Measurements from ENCODE around the gene BEX3. TPM values are rescaled to one million over a fixed set of nuclear protein-coding genes. Genes with fewer than 3 reads are reported as not detected.

Gene BEX3
- total and polyA plus RNA-seq, 2 experiments from 2014 or later: 427 to 714 TPM

- Mint-ChIP-seq H3K27ac (no peak overlapping the region), H3K36me3 (ENCODE audit: low read depth) (no peaks in the 10 kb centered on the region), H3K4me3 (no peak overlapping the region), H3K27me3 (ENCODE audit: insufficient read depth, low read depth, poor library complexity) (no peaks in the 10 kb centered on the region), H3K9me3 (no peaks in the 10 kb centered on the region), H3K4me1 (peaks cover 9% of the 10 kb centered on the region)
- H3K36me3 ChIP-seq (ENCODE audit: insufficient read depth): no peaks in the 10 kb centered on the region
- H4K20me1 ChIP-seq (replicated peaks; ENCODE audit: insufficient read depth): no peaks in the 10 kb centered on the region
- no peak for ATAC-seq
- H3K27ac ChIP-seq (ENCODE audit: low read depth): no peak overlapping the region
- H3K4me3 ChIP-seq: no peak overlapping the region
- H3K4me2 ChIP-seq: no peak overlapping the region
- H3K4me1 ChIP-seq (ENCODE audit: insufficient read depth): peaks cover 8% of the 10 kb centered on the region; the same call in 1 of the 2 replicates
- peak; percentile 52 for DNase-seq (ENCODE audit: low spot score)
- H2AFZ ChIP-seq: no peak overlapping the region
- H3K27me3 ChIP-seq (ENCODE audit: insufficient read depth): no peaks in the 10 kb centered on the region
- TF ChIP-seq, protein P1, sequence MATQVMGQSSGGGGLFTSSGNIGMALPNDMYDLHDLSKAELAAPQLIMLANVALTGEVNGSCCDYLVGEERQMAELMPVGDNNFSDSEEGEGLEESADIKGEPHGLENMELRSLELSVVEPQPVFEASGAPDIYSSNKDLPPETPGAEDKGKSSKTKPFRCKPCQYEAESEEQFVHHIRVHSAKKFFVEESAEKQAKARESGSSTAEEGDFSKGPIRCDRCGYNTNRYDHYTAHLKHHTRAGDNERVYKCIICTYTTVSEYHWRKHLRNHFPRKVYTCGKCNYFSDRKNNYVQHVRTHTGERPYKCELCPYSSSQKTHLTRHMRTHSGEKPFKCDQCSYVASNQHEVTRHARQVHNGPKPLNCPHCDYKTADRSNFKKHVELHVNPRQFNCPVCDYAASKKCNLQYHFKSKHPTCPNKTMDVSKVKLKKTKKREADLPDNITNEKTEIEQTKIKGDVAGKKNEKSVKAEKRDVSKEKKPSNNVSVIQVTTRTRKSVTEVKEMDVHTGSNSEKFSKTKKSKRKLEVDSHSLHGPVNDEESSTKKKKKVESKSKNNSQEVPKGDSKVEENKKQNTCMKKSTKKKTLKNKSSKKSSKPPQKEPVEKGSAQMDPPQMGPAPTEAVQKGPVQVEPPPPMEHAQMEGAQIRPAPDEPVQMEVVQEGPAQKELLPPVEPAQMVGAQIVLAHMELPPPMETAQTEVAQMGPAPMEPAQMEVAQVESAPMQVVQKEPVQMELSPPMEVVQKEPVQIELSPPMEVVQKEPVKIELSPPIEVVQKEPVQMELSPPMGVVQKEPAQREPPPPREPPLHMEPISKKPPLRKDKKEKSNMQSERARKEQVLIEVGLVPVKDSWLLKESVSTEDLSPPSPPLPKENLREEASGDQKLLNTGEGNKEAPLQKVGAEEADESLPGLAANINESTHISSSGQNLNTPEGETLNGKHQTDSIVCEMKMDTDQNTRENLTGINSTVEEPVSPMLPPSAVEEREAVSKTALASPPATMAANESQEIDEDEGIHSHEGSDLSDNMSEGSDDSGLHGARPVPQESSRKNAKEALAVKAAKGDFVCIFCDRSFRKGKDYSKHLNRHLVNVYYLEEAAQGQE (IDR thresholded peaks at IDR 0.05; ENCODE audit: unreplicated experiment): no peak
- TF ChIP-seq NANOG (IDR thresholded peaks at IDR 0.05; ENCODE audit: borderline replicate concordance): no peak
- TF ChIP-seq CTCF (conservative IDR thresholded peaks at IDR 0.05; ENCODE audit: low read depth in 2 of 2): peak; percentile 60 to 70
- no peak for TF ChIP-seq EZH2 (IDR thresholded peaks at IDR 0.05; ENCODE audit: low read depth, unreplicated experiment)
- no peak for TF ChIP-seq POLR2AphosphoS5 (IDR thresholded peaks at IDR 0.05; ENCODE audit: low read depth)
- TF ChIP-seq EZH2phosphoT487 (IDR thresholded peaks at IDR 0.05; ENCODE audit: unreplicated experiment): no peak
- TF ChIP-seq ZNF331 (CRISPR knock-in tag; IDR thresholded peaks at IDR 0.05; ENCODE audit: low read depth): no peak
- no peaks in the 10 kb centered on the region for H3F3A ChIP-seq (replicated peaks; ENCODE audit: low read depth)
- H3K79me2 ChIP-seq (replicated peaks; ENCODE audit: insufficient read depth): no peaks in the 10 kb centered on the region
- H3K9me2 ChIP-seq (ENCODE audit: insufficient read depth): no peaks in the 10 kb centered on the region
Measured at GRCh38 chrX:103343105-103343504, 33.2 kb upstream of the BEX3 start.

DNA sequence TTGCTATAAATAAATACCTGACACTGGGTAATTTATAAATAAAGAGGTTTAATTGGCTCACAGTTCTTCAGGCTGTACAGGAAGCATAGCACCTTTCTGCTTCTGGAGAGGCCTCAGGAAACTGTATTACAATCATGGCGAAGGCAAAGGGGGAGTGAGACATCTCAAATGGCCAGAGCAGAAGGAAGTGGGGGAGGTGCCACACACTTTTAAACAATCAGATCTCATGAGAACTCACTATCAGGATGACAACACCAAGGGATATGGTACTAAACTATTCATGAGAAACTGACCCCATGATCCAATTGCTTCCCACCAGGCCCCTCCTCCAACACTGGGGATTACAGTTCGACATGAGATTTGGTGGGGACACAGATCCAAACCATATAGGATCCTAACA is 31.7 kb upstream of the BEX3 start:
- Mint-ChIP-seq H3K36me3 (ENCODE audit: low read depth) (no peaks in the 10 kb centered on the region), H3K9me3 (no peaks in the 10 kb centered on the region)
- no peak for TF ChIP-seq EZH2 (IDR thresholded peaks at IDR 0.05; ENCODE audit: low read depth, unreplicated experiment)
- TF ChIP-seq, protein P1 (IDR thresholded peaks at IDR 0.05; ENCODE audit: unreplicated experiment): no peak
- no peak for TF ChIP-seq ZNF331 (CRISPR knock-in tag; IDR thresholded peaks at IDR 0.05; ENCODE audit: low read depth)
- TF ChIP-seq CTCF (conservative IDR thresholded peaks at IDR 0.05; ENCODE audit: low read depth in 2 of 2): no peak
- no peak for TF ChIP-seq ZNF114 (CRISPR knock-in tag; IDR thresholded peaks at IDR 0.05)

More for the DNA sequence above, 31.7 kb upstream of the BEX3 start:
- Histone ChIP-seq H3K36me3 (ENCODE audit: insufficient read depth) (no peaks in the 10 kb centered on the region), H4K20me1 (replicated peaks; ENCODE audit: insufficient read depth) (no peaks in the 10 kb centered on the region), H3K27ac (ENCODE audit: low read depth) (no peak overlapping the region), H3K4me1 (ENCODE audit: insufficient read depth) (peaks cover 8% of the 10 kb centered on the region; the same call in 1 of the 2 replicates), H3F3A (replicated peaks; ENCODE audit: low read depth) (no peaks in the 10 kb centered on the region), H3K4me2 (no peak overlapping the region), H3K4me3 (no peak overlapping the region), H2AFZ (no peak overlapping the region), H3K9me2 (ENCODE audit: insufficient read depth) (no peaks in the 10 kb centered on the region), H3K79me2 (replicated peaks; ENCODE audit: insufficient read depth) (no peaks in the 10 kb centered on the region), H3K27me3 (ENCODE audit: insufficient read depth) (peaks cover 11% of the 10 kb centered on the region; the same call in 1 of the 2 replicates)
- Mint-ChIP-seq H3K27me3 (ENCODE audit: insufficient read depth, low read depth, poor library complexity) (no peaks in the 10 kb centered on the region), H3K4me3 (no peak overlapping the region), H3K4me1 (peaks cover 13% of the 10 kb centered on the region), H3K27ac (no peak overlapping the region)
- ATAC-seq (no peak), DNase-seq (ENCODE audit: low spot score) (no peak)

Measured in GM23338 (cell line).